Measurements from ENCODE around the gene ACAP2. TPM values are rescaled to one million over a fixed set of nuclear protein-coding genes. Genes with fewer than 3 reads are reported as not detected.

The ACAP2 gene
- polyA plus RNA-seq, 2 of the 4 experiments (the other 2 are of a cell fraction) = 7.8 to 26.0 TPM

DNA sequence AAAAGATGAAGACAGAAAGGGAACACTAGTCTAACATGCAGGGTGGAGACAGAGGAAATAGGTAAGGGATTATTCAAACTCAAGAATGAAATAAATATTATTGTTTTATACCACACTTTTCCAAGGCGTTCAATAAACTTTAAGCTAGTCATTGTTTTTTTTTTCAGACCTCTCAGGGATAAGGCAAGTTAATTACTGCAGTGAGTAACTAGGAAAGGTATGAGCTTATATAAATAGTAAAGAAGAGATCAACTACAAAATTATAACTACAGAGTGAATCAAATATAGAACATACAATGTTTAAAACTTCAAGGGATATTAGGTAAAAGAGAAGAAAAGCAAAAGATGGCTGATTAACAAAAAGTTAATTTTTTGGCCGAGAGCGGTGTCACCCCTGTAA is 140.4 kb downstream of the ACAP2 start (continued):
- TF ChIP-seq, protein P1, sequence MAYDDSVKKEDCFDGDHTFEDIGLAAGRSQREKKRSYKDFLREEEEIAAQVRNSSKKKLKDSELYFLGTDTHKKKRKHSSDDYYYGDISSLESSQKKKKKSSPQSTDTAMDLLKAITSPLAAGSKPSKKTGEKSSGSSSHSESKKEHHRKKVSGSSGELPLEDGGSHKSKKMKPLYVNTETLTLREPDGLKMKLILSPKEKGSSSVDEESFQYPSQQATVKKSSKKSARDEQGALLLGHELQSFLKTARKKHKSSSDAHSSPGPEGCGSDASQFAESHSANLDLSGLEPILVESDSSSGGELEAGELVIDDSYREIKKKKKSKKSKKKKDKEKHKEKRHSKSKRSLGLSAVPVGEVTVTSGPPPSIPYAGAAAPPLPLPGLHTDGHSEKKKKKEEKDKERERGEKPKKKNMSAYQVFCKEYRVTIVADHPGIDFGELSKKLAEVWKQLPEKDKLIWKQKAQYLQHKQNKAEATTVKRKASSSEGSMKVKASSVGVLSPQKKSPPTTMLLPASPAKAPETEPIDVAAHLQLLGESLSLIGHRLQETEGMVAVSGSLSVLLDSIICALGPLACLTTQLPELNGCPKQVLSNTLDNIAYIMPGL (CRISPR knock-in tag; IDR thresholded peaks at IDR 0.05; ENCODE audit: borderline replicate concordance) = no peak
- TF ChIP-seq RFX5 (IDR thresholded peaks at IDR 0.05) (no peak), CBX8 (IDR thresholded peaks at IDR 0.05) (no peak), FOSL2 (IDR thresholded peaks at IDR 0.05) (no peak), FOSL2 (CRISPR knock-in tag; IDR thresholded peaks at IDR 0.05) (no peak), HEYL (CRISPR knock-in tag; IDR thresholded peaks at IDR 0.05) (no peak)
- TF ChIP-seq, protein P2, sequence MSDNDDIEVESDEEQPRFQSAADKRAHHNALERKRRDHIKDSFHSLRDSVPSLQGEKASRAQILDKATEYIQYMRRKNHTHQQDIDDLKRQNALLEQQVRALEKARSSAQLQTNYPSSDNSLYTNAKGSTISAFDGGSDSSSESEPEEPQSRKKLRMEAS (IDR thresholded peaks at IDR 0.05) = no peak
- TF ChIP-seq, protein P3, sequence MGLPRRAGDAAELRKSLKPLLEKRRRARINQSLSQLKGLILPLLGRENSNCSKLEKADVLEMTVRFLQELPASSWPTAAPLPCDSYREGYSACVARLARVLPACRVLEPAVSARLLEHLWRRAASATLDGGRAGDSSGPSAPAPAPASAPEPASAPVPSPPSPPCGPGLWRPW (IDR thresholded peaks at IDR 0.05) = no peak

DNA sequence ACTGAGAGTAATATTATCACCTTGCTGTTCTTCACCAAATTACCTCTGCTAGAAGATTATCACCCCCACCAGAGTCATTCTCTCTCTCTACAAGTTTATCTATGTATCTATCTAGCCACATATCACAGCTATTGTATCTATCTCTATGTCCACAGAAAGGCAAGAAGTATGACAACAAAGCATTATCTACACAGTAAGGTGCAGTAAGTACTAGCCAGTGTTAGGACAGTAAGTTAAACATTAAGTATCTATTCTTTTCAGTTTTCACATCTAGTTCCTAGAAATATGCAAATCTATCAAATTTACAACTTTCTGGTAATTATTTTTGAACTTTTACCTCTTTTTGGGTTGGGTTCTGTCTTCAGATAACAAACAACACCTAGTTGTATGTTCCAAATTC is 145.4 kb downstream of the ACAP2 start:
- CTCF ChIA-PET = interaction anchor here (2.3 kb wide), 1 partner anchor 26 kb away, joined by 12 read pairs; the partner anchor contains the start of gene XXYLT1
- Histone ChIP-seq H3K4me2 (no peak overlapping the region), H3K27ac (no peak overlapping the region), H3K9me3 (no peaks in the 10 kb centered on the region), H3K4me3 (no peak overlapping the region), H3K4me1 (no peaks in the 10 kb centered on the region)
- POLR2A ChIA-PET = no interaction called here
- no peak for TF ChIP-seq POLR2A (IDR thresholded peaks at IDR 0.05; ENCODE audit: low read length)
- no peak for ATAC-seq
- no peak for FAIRE-seq
- no peak for DNase-seq (ENCODE audit: low read depth in 1 of 2, low spot score in 1 of 2)

DNA sequence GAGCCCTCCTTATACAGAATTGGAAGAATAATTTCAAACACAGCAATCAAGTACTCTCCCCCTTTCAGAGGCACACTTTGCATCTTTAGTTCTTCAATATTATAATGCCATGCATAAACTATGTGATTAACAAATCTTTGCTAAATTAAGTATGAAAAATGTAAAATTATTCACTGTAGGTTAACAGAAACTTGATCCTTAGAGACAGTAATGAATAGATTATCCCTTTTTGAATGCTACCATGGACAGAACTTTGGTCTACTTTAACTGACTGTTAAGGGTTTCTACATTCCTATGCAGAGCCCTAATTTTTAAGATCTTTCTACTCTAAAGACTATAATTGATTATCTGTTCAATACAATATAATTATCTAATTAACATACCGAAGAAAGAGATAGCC is 146.2 kb downstream of the ACAP2 start:
- no peak for DNase-seq (ENCODE audit: low read depth in 1 of 2, low spot score in 1 of 2)
- 87% methylated on average over 1 of the region's 1 CpG for WGBS (ENCODE audit: missing lambda C conversion rate)
- ChIA-PET CTCF (interaction anchor here (2.3 kb wide), 1 partner anchor 26 kb away, joined by 12 read pairs; the partner anchor contains the start of gene XXYLT1), POLR2A (no interaction called here)
- Histone ChIP-seq H3K4me3 (no peak overlapping the region), H3K4me1 (no peaks in the 10 kb centered on the region), H3K4me2 (no peak overlapping the region), H3K27ac (no peak overlapping the region), H3K9me3 (no peaks in the 10 kb centered on the region)
- FAIRE-seq = no peak
- TF ChIP-seq ESRRA (IDR thresholded peaks at IDR 0.05; ENCODE audit: borderline replicate concordance, low read length) (no peak), RNF2 (IDR thresholded peaks at IDR 0.05; ENCODE audit: borderline replicate concordance, low read depth) (no peak), HOXB13 (CRISPR knock-in tag; IDR thresholded peaks at IDR 0.05; ENCODE audit: low read depth) (no peak), ZNF302 (CRISPR knock-in tag; IDR thresholded peaks at IDR 0.05) (no peak), ZSCAN20 (CRISPR knock-in tag; IDR thresholded peaks at IDR 0.05) (no peak), HDAC2 (IDR thresholded peaks at IDR 0.05) (no peak), RFX5 (IDR thresholded peaks at IDR 0.05) (no peak), FOSL2 (IDR thresholded peaks at IDR 0.05) (no peak), FOSL2 (CRISPR knock-in tag; IDR thresholded peaks at IDR 0.05) (no peak), SREBF2 (IDR thresholded peaks at IDR 0.05) (no peak)
- TF ChIP-seq, protein P4, sequence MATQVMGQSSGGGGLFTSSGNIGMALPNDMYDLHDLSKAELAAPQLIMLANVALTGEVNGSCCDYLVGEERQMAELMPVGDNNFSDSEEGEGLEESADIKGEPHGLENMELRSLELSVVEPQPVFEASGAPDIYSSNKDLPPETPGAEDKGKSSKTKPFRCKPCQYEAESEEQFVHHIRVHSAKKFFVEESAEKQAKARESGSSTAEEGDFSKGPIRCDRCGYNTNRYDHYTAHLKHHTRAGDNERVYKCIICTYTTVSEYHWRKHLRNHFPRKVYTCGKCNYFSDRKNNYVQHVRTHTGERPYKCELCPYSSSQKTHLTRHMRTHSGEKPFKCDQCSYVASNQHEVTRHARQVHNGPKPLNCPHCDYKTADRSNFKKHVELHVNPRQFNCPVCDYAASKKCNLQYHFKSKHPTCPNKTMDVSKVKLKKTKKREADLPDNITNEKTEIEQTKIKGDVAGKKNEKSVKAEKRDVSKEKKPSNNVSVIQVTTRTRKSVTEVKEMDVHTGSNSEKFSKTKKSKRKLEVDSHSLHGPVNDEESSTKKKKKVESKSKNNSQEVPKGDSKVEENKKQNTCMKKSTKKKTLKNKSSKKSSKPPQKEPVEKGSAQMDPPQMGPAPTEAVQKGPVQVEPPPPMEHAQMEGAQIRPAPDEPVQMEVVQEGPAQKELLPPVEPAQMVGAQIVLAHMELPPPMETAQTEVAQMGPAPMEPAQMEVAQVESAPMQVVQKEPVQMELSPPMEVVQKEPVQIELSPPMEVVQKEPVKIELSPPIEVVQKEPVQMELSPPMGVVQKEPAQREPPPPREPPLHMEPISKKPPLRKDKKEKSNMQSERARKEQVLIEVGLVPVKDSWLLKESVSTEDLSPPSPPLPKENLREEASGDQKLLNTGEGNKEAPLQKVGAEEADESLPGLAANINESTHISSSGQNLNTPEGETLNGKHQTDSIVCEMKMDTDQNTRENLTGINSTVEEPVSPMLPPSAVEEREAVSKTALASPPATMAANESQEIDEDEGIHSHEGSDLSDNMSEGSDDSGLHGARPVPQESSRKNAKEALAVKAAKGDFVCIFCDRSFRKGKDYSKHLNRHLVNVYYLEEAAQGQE (IDR thresholded peaks at IDR 0.05) = no peak
- TF ChIP-seq, protein P5, sequence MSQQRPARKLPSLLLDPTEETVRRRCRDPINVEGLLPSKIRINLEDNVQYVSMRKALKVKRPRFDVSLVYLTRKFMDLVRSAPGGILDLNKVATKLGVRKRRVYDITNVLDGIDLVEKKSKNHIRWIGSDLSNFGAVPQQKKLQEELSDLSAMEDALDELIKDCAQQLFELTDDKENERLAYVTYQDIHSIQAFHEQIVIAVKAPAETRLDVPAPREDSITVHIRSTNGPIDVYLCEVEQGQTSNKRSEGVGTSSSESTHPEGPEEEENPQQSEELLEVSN (IDR thresholded peaks at IDR 0.05; ENCODE audit: borderline replicate concordance, low read depth) = no peak
- no peak for ATAC-seq

All from A549 (cell line).